H9 (cell line): ENCODE measurements around the gene MITF. TPM values are rescaled to one million over a fixed set of nuclear protein-coding genes. Genes with fewer than 3 reads are reported as not detected.

Source experiments
- DNase-seq: peaks from one replicate; pipeline ENCODE4 v3.0.0-alpha.2; 2017
- H2AFZ ChIP-seq: one replicate; pipeline ENCODE4 v1.6.1; 2013; ENCODE audit warnings: mild to moderate bottlenecking, low read length, control low read depth, moderate library complexity
- H2AK5ac ChIP-seq: 2 replicates; pipeline ENCODE4 v1.6.1; 2013; ENCODE audit warnings: low read length, control low read depth, mixed read lengths; ENCODE audit not compliant: insufficient read length
- H2BK120ac ChIP-seq: one replicate; pipeline ENCODE4 v1.6.1; 2013; ENCODE audit warnings: low read depth, mild to moderate bottlenecking, low read length, control low read depth, inconsistent platforms; ENCODE audit not compliant: poor library complexity, severe bottlenecking
- H2BK12ac ChIP-seq: 2 replicates; pipeline ENCODE4 v1.6.1; 2013; ENCODE audit warnings: low read length, control low read depth, mixed read lengths, low read depth; ENCODE audit not compliant: insufficient read length
- H2BK15ac ChIP-seq: 2 replicates; pipeline ENCODE4 v1.6.1; 2013; ENCODE audit warnings: low read depth, low read length, control low read depth
- H2BK20ac ChIP-seq: one replicate; pipeline ENCODE4 v1.6.1; 2013; ENCODE audit warnings: low read depth, mild to moderate bottlenecking, low read length, control low read depth, inconsistent platforms; ENCODE audit not compliant: poor library complexity, severe bottlenecking
- H2BK5ac ChIP-seq: 2 replicates; pipeline ENCODE4 v1.6.1; 2013; ENCODE audit warnings: low read length, control low read depth, mixed read lengths; ENCODE audit not compliant: insufficient read length
- H3K14ac ChIP-seq: 2 replicates; pipeline ENCODE4 v1.6.1; 2013; ENCODE audit warnings: low read length, control low read depth; ENCODE audit not compliant: insufficient read depth
- H3K18ac ChIP-seq: 2 replicates; pipeline ENCODE4 v1.6.1; 2013; ENCODE audit warnings: low read depth, mild to moderate bottlenecking, mixed read lengths, low read length, control low read depth; ENCODE audit not compliant: insufficient read length
- H3K23ac ChIP-seq: 2 replicates; pipeline ENCODE4 v1.6.1; 2013; ENCODE audit warnings: low read length, control low read depth, mixed read lengths, low read depth; ENCODE audit not compliant: insufficient read length
- H3K23me2 ChIP-seq: 2 replicates; pipeline ENCODE4 v1.6.1; 2013; ENCODE audit warnings: low read depth, mild to moderate bottlenecking, mixed read lengths, low read length, control low read depth; ENCODE audit not compliant: insufficient read length, poor library complexity, severe bottlenecking
- H3K27ac ChIP-seq: 2 replicates; pipeline ENCODE4 v1.5.1; 2013; ENCODE audit warnings: low read length, control low read depth, mixed read lengths, low read depth; ENCODE audit not compliant: insufficient read length
- H3K27me3 ChIP-seq: 2 replicates; pipeline ENCODE4 v1.6.1; 2013; ENCODE audit warnings: low read length, control low read depth, inconsistent platforms; ENCODE audit not compliant: insufficient read depth
- H3K4ac ChIP-seq: 2 replicates; pipeline ENCODE4 v1.6.1; 2013; ENCODE audit warnings: low read depth, mild to moderate bottlenecking, control low read depth, inconsistent platforms, low read length, moderate library complexity
- H3K4me1 ChIP-seq: 2 replicates; pipeline ENCODE4 v1.6.1; 2013; ENCODE audit warnings: low read length, control low read depth, inconsistent platforms; ENCODE audit not compliant: insufficient read depth
- H3K4me2 ChIP-seq: 2 replicates; pipeline ENCODE4 v1.6.1; 2013; ENCODE audit warnings: low read length, control low read depth, mixed read lengths; ENCODE audit not compliant: insufficient read length, insufficient read depth
- H3K56ac ChIP-seq: 2 replicates; pipeline ENCODE4 v1.6.1; 2013; ENCODE audit warnings: low read depth, mild to moderate bottlenecking, mixed read lengths, low read length, control low read depth; ENCODE audit not compliant: insufficient read length
- H3K79me1 ChIP-seq: 2 replicates; pipeline ENCODE4 v1.6.1; 2013; ENCODE audit warnings: low read depth, mild to moderate bottlenecking, moderate library complexity, low read length, control low read depth, inconsistent platforms; ENCODE audit not compliant: insufficient read depth, poor library complexity, severe bottlenecking
- H3K79me2 ChIP-seq: 2 replicates; pipeline ENCODE4 v1.6.1; 2013; ENCODE audit warnings: low read length, control low read depth, inconsistent platforms; ENCODE audit not compliant: insufficient read depth
- H3K9ac ChIP-seq: 2 replicates; pipeline ENCODE4 v1.6.1; 2013; ENCODE audit warnings: low read length, control low read depth, mixed read lengths; ENCODE audit not compliant: insufficient read length; ENCODE audit errors: extremely low read depth
- H3K9me3 ChIP-seq: one replicate; pipeline ENCODE4 v1.6.1; 2013; ENCODE audit warnings: low read depth, low read length, inconsistent platforms; ENCODE audit not compliant: control insufficient read depth
- H3T11ph ChIP-seq: one replicate; pipeline ENCODE4 v1.6.1; 2013; ENCODE audit warnings: mild to moderate bottlenecking, low read length, control low read depth, inconsistent platforms
- H4K20me1 ChIP-seq: one replicate; pipeline ENCODE4 v1.6.1; 2013; ENCODE audit not compliant: control insufficient read depth, insufficient read length, insufficient read depth
- H4K5ac ChIP-seq: 2 replicates; pipeline ENCODE4 v1.6.1; 2013; ENCODE audit warnings: low read depth, mild to moderate bottlenecking, mixed read lengths, low read length, control low read depth; ENCODE audit not compliant: insufficient read length
- H4K8ac ChIP-seq: replicated peaks from 2 replicates; pipeline ENCODE4 v1.6.1; 2013; ENCODE audit warnings: low read length, control low read depth, mixed read lengths, low read depth; ENCODE audit not compliant: insufficient read length
- H4K91ac ChIP-seq: 2 replicates; pipeline ENCODE4 v1.6.1; 2013; ENCODE audit warnings: low read depth, mild to moderate bottlenecking, moderate library complexity, mixed read lengths, low read length, control low read depth; ENCODE audit not compliant: insufficient read length
- H3K27ac Mint-ChIP-seq, 3 experiments: 2 replicates in 2 of 3; 3 replicates in 1 of 3; pipeline ENCODE4 v1.8.0; 2020 to 2021; ENCODE audit warnings: mixed read lengths in 3 of 3, mild to moderate bottlenecking in 1 of 3, moderate library complexity in 1 of 3
- H3K27me3 Mint-ChIP-seq: 2 replicates; pipeline ENCODE4 v1.8.0; 2021; ENCODE audit warnings: low read depth, mild to moderate bottlenecking, moderate library complexity, mixed read lengths
- H3K36me3 Mint-ChIP-seq, 3 experiments: 2 replicates in 2 of 3; 3 replicates in 1 of 3; pipeline ENCODE4 v1.8.0; 2020 to 2021; ENCODE audit warnings: low read depth in 3 of 3, mixed read lengths in 3 of 3; ENCODE audit not compliant: insufficient read depth in 1 of 3
- H3K4me1 Mint-ChIP-seq, 2 experiments: 2 replicates each; pipeline ENCODE4 v1.8.0; 2020; ENCODE audit warnings: mixed read lengths in 2 of 2
- H3K4me3 Mint-ChIP-seq, 2 experiments: 2 replicates in 1 of 2; 3 replicates in 1 of 2; pipeline ENCODE4 v1.8.0; 2020 to 2021; ENCODE audit warnings: mild to moderate bottlenecking in 2 of 2, mixed read lengths in 2 of 2, moderate library complexity in 1 of 2
- H3K9me3 Mint-ChIP-seq, 2 experiments: 2 replicates in 1 of 2; 3 replicates in 1 of 2; pipeline ENCODE4 v1.8.0; 2020; ENCODE audit warnings: mild to moderate bottlenecking in 2 of 2, mixed read lengths in 2 of 2, moderate library complexity in 1 of 2
- CTCF ChIP-seq: fragments of 200-600 bp; sonication (generic); conservative IDR thresholded peaks from 3 replicates; pipeline ENCODE4 v1.8.0; 2021; ENCODE audit warnings: antibody characterized with exemption, mild to moderate bottlenecking
- WGBS: extraction: QIAGEN DNeasy Blood & Tissue Kit; methylation state at CpG from one replicate; pipeline ENCODE4 v1.1.7; 2013; ENCODE audit warnings: missing lambda C conversion rate, low lambda C conversion rate, mixed read lengths; ENCODE audit not compliant: insufficient read length; ENCODE audit errors: extremely low coverage; 5-methylcytosine and 5-hydroxymethylcytosine counted together
- total RNA-seq: library from RNA; stranded (reverse); gene quantifications from 2 replicates; pipeline ENCODE4 v1.2.1, GENCODE V29; 2021

MITF gene
- total RNA-seq, 1 experiment from 2014 or later: 0.81 TPM

- no peaks in the 10 kb centered on the region for H3K9me3 ChIP-seq
- H3K4ac ChIP-seq: no peak overlapping the region
- Mint-ChIP-seq H3K27ac (no peak overlapping the region), H3K27me3 (no peaks in the 10 kb centered on the region; the same call in 1 of the 2 replicates), H3K9me3 (no peaks in the 10 kb centered on the region), H3K36me3 (no peaks in the 10 kb centered on the region), H3K4me1 (no peaks in the 10 kb centered on the region), H3K4me3 (no peak overlapping the region)
- TF ChIP-seq CTCF: no peak
- no peaks in the 10 kb centered on the region for H3K4me1 ChIP-seq
- no peaks in the 10 kb centered on the region for H4K20me1 ChIP-seq
- no peak overlapping the region for H2BK120ac ChIP-seq
- no peak overlapping the region for H3K9ac ChIP-seq
- H3K4me2 ChIP-seq: no peak overlapping the region
- H2AK5ac ChIP-seq: no peak overlapping the region
- H3T11ph ChIP-seq: no peak overlapping the region
- no peak overlapping the region for H3K27ac ChIP-seq
- no peak overlapping the region for H3K56ac ChIP-seq
- H2BK5ac ChIP-seq: no peak overlapping the region
- WGBS: no CpG with 5 or more reads among the region's 5 CpGs
- H2AFZ ChIP-seq: no peak overlapping the region
- no peak overlapping the region for H4K8ac ChIP-seq
- H3K14ac ChIP-seq: no peak overlapping the region
- no peak overlapping the region for H4K91ac ChIP-seq
- no peak overlapping the region for H2BK15ac ChIP-seq
- no peak overlapping the region for H3K18ac ChIP-seq
- H3K79me1 ChIP-seq: no peaks in the 10 kb centered on the region
- H4K5ac ChIP-seq: no peak overlapping the region
- no peak overlapping the region for H3K23ac ChIP-seq
- no peaks in the 10 kb centered on the region for H3K27me3 ChIP-seq
- H2BK12ac ChIP-seq: no peak overlapping the region
- H3K79me2 ChIP-seq: no peaks in the 10 kb centered on the region
- no peaks in the 10 kb centered on the region for H3K23me2 ChIP-seq
- no peak overlapping the region for H2BK20ac ChIP-seq
- no peak for DNase-seq
Measured at GRCh38 chr3:69842351-69842750, 103.1 kb downstream of the MITF start.
